SK-N-SH (cell line): Measurements from ENCODE around the gene DLGAP5. TPM values are rescaled to one million over a fixed set of nuclear protein-coding genes. Genes with fewer than 3 reads are reported as not detected.

Source experiments
- CTCF ChIA-PET: fragments of 300-600, 350-600 bp; formaldehyde crosslinking; extraction: SDS; loops from one replicate; lab custom pipeline; 2021; lab: Yijun Ruan, JAX
- POLR2A ChIA-PET: fragments of 350-600 bp; sonication (Branson Sonifier 250); formaldehyde crosslinking; extraction: SDS; loops from one replicate; lab custom pipeline; 2020; ENCODE audit warnings: antibody characterized with exemption, inconsistent platforms; lab: Yijun Ruan, JAX
- DNase-seq: peaks from one replicate; pipeline ENCODE4 v3.0.0; 2012
- H2AFZ ChIP-seq: fragments of 200-600 bp; sonication (generic); 2 replicates; pipeline ENCODE4 v1.8.1; 2016; ENCODE audit warnings: antibody characterized with exemption, mild to moderate bottlenecking, low read depth
- H3F3A ChIP-seq: fragments of 200-600 bp; sonication (generic); replicated peaks from 2 replicates; pipeline ENCODE3; 2016; ENCODE audit warnings: antibody characterized with exemption, mild to moderate bottlenecking; ENCODE audit not compliant: insufficient read depth
- H3K27ac ChIP-seq, 2 experiments: fragments of 200-500 bp in 1 of 2; fragments of 200-600 bp in 1 of 2; sonication (Bioruptor generic) in 1 of 2; sonication (generic), shearing (Covaris generic) in 1 of 2; 2 replicates each; pipeline versions ENCODE4 v1.5.1 to v1.6.1; 2014 to 2016; ENCODE audit warnings: low read depth in 2 of 2, inconsistent platforms in 1 of 2, low read length in 1 of 2, mild to moderate bottlenecking in 1 of 2, mixed read lengths in 1 of 2
- H3K27me3 ChIP-seq: fragments of 200-600 bp; sonication (generic), shearing (Covaris generic); 2 replicates; pipeline ENCODE4 v1.6.1; 2016; ENCODE audit warnings: mixed run types; ENCODE audit not compliant: insufficient read depth
- H3K36me3 ChIP-seq, 2 experiments: fragments of 200-500 bp in 1 of 2; fragments of 200-600 bp in 1 of 2; sonication (Bioruptor generic) in 1 of 2; sonication (generic) in 1 of 2; replicated peaks in 1 of 2; 2 replicates each; pipeline versions ENCODE3 to v1.5.1; 2014 to 2016; ENCODE audit warnings: low read length in 1 of 2, mild to moderate bottlenecking in 1 of 2; ENCODE audit not compliant: insufficient read depth in 2 of 2, control insufficient read depth in 1 of 2
- H3K4me1 ChIP-seq, 2 experiments: fragments of 200-500 bp in 1 of 2; fragments of 200-600 bp in 1 of 2; sonication (Bioruptor generic) in 1 of 2; sonication (generic), shearing (Covaris generic) in 1 of 2; 2 replicates each; pipeline versions ENCODE4 v1.5.1 to v1.6.1; 2014 to 2016; ENCODE audit warnings: low read depth in 1 of 2, low read length in 1 of 2, mixed run types in 1 of 2; ENCODE audit not compliant: insufficient read depth in 2 of 2, control insufficient read depth in 1 of 2
- H3K4me2 ChIP-seq: fragments of 200-600 bp; sonication (generic), shearing (Covaris generic); 2 replicates; pipeline ENCODE4 v1.6.1; 2017; ENCODE audit warnings: mixed run types
- H3K4me3 ChIP-seq, 2 experiments: fragments of 200-500 bp in 1 of 2; fragments of 200-600 bp in 1 of 2; sonication (Bioruptor generic) in 1 of 2; sonication (generic), shearing (Covaris generic) in 1 of 2; 2 replicates each; pipeline versions ENCODE4 v1.5.1 to v1.8.1; 2014 to 2016; ENCODE audit warnings: low read depth in 2 of 2, inconsistent platforms in 1 of 2, low read length in 1 of 2, mild to moderate bottlenecking in 1 of 2, mixed read lengths in 1 of 2, moderate library complexity in 1 of 2
- H3K79me2 ChIP-seq: fragments of 200-600 bp; sonication (generic); 2 replicates; pipeline ENCODE4 v1.8.1; 2017; ENCODE audit warnings: mild to moderate bottlenecking; ENCODE audit not compliant: insufficient read depth
- H3K9ac ChIP-seq: fragments of 200-600 bp; sonication (generic); 2 replicates; pipeline ENCODE4 v1.6.1; 2017; ENCODE audit warnings: mixed run types
- H3K9me2 ChIP-seq: fragments of 200-600 bp; sonication (generic); 2 replicates; pipeline ENCODE4 v1.6.1; 2017; ENCODE audit warnings: mixed run types
- H3K9me3 ChIP-seq: fragments of 200-600 bp; sonication (generic); 2 replicates; pipeline ENCODE4 v1.6.1; 2017; ENCODE audit warnings: mixed run types, mild to moderate bottlenecking, moderate library complexity
- H4K20me1 ChIP-seq: fragments of 200-600 bp; sonication (generic); 2 replicates; pipeline ENCODE4 v1.6.1; 2017; ENCODE audit warnings: mild to moderate bottlenecking, mixed run types; ENCODE audit not compliant: insufficient read depth
- EP300 ChIP-seq, 2 experiments: IDR thresholded peaks; 2 replicates each; pipeline versions ENCODE4 v1.4.0 to v1.6.1; 2012; ENCODE audit warnings: borderline replicate concordance in 1 of 2, low read depth in 1 of 2, low read length in 1 of 2
- FOXJ3 ChIP-seq: sonication (generic); formaldehyde crosslinking; IDR thresholded peaks from 2 replicates; pipeline ENCODE4 v1.5.1; 2020; ENCODE audit warnings: mild to moderate bottlenecking, missing genetic modification reagents
- JUND ChIP-seq: IDR thresholded peaks from 2 replicates; pipeline ENCODE4 v1.4.0; 2012
- MEF2A ChIP-seq: IDR thresholded peaks from 2 replicates; pipeline ENCODE4 v1.4.0; 2012; ENCODE audit warnings: low read depth, borderline replicate concordance
- MXI1 ChIP-seq: IDR thresholded peaks from 2 replicates; pipeline ENCODE4 v1.6.1; 2012; ENCODE audit warnings: mild to moderate bottlenecking, low read depth, low read length, improper control_type of control experiment
- POLR2AphosphoS5 ChIP-seq: IDR thresholded peaks from 2 replicates; pipeline ENCODE4 v1.6.1; 2012; ENCODE audit warnings: low read depth, low read length
- RAD21 ChIP-seq: IDR thresholded peaks from 2 replicates; pipeline ENCODE4 v1.6.1; 2012; ENCODE audit warnings: mild to moderate bottlenecking, low read length
- RCOR1 ChIP-seq: fragments of 150-350 bp; IDR thresholded peaks from 2 replicates; pipeline ENCODE4 v1.6.1; 2017; ENCODE audit warnings: antibody characterized with exemption, low read length
- RFX5 ChIP-seq: IDR thresholded peaks from 2 replicates; pipeline ENCODE4 v1.6.1; 2012; ENCODE audit warnings: mild to moderate bottlenecking, improper control_type of control experiment, low read length
- RXRA ChIP-seq: IDR thresholded peaks from 2 replicates; pipeline ENCODE4 v1.4.0; 2012; ENCODE audit warnings: low read depth, mild to moderate bottlenecking, borderline replicate concordance
- TEAD4 ChIP-seq: IDR thresholded peaks from 2 replicates; pipeline ENCODE4 v1.4.0; 2012; ENCODE audit warnings: mild to moderate bottlenecking, borderline replicate concordance; ENCODE audit not compliant: insufficient read depth
- ZBTB33 ChIP-seq: IDR thresholded peaks from 2 replicates; pipeline ENCODE4 v1.4.0; 2012; ENCODE audit warnings: low read depth, borderline replicate concordance
- polyA plus RNA-seq, 3 experiments: library from polyadenylated mRNA; depleted of rRNA; stranded (reverse); fragments of >200 nt; gene quantifications; 2 replicates each; pipeline ENCODE4 v1.2.3, GENCODE V29; 2012
- TF ChIP-seq, protein P1 (sequence below): IDR thresholded peaks from 2 replicates; pipeline ENCODE4 v1.4.0; 2012; ENCODE audit warnings: low read depth, borderline replicate concordance
- TF ChIP-seq, protein P2 (sequence below): IDR thresholded peaks from 2 replicates; pipeline ENCODE4 v1.4.0; 2012; ENCODE audit warnings: low read depth
- TF ChIP-seq, protein P3 (sequence below): IDR thresholded peaks from 2 replicates; pipeline ENCODE4 v1.6.1; 2012; ENCODE audit warnings: mild to moderate bottlenecking, low read depth, low read length, moderate library complexity

DLGAP5 gene
- polyA plus RNA-seq, 1 of the 3 experiments (the other 2 are of a cell fraction), result 6.4 TPM

- CTCF ChIA-PET, result no interaction called here
Observed at GRCh38 chr14:55221968-55222367, 30.6 kb upstream of the DLGAP5 start.

More at GRCh38 chr14:55221968-55222367, 30.6 kb upstream of the DLGAP5 start:
- no peak for TF ChIP-seq ZBTB33
- TF ChIP-seq JUND, result no peak
- no peak for TF ChIP-seq EP300 (IDR thresholded peaks at IDR 0.05; ENCODE audit: borderline replicate concordance in 1 of 2, low read depth in 1 of 2, low read length in 1 of 2)
- TF ChIP-seq RCOR1, result no peak
- TF ChIP-seq POLR2AphosphoS5, result no peak
- no peak for TF ChIP-seq TEAD4
- no peak for TF ChIP-seq MEF2A
- TF ChIP-seq, protein P1, sequence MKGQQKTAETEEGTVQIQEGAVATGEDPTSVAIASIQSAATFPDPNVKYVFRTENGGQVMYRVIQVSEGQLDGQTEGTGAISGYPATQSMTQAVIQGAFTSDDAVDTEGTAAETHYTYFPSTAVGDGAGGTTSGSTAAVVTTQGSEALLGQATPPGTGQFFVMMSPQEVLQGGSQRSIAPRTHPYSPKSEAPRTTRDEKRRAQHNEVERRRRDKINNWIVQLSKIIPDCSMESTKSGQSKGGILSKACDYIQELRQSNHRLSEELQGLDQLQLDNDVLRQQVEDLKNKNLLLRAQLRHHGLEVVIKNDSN, result no peak
- TF ChIP-seq, protein P2, sequence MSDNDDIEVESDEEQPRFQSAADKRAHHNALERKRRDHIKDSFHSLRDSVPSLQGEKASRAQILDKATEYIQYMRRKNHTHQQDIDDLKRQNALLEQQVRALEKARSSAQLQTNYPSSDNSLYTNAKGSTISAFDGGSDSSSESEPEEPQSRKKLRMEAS, result no peak
- no peak for TF ChIP-seq RAD21
- TF ChIP-seq RXRA, result no peak
- TF ChIP-seq FOXJ3, result no peak
- no peak for TF ChIP-seq MXI1
- TF ChIP-seq, protein P3, sequence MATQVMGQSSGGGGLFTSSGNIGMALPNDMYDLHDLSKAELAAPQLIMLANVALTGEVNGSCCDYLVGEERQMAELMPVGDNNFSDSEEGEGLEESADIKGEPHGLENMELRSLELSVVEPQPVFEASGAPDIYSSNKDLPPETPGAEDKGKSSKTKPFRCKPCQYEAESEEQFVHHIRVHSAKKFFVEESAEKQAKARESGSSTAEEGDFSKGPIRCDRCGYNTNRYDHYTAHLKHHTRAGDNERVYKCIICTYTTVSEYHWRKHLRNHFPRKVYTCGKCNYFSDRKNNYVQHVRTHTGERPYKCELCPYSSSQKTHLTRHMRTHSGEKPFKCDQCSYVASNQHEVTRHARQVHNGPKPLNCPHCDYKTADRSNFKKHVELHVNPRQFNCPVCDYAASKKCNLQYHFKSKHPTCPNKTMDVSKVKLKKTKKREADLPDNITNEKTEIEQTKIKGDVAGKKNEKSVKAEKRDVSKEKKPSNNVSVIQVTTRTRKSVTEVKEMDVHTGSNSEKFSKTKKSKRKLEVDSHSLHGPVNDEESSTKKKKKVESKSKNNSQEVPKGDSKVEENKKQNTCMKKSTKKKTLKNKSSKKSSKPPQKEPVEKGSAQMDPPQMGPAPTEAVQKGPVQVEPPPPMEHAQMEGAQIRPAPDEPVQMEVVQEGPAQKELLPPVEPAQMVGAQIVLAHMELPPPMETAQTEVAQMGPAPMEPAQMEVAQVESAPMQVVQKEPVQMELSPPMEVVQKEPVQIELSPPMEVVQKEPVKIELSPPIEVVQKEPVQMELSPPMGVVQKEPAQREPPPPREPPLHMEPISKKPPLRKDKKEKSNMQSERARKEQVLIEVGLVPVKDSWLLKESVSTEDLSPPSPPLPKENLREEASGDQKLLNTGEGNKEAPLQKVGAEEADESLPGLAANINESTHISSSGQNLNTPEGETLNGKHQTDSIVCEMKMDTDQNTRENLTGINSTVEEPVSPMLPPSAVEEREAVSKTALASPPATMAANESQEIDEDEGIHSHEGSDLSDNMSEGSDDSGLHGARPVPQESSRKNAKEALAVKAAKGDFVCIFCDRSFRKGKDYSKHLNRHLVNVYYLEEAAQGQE, result no peak
- no peak for TF ChIP-seq RFX5
- TF ChIP-seq, all 33 proteins: peak for 0
- Histone ChIP-seq H3F3A (no peaks in the 10 kb centered on the region), H3K9me2 (no peaks in the 10 kb centered on the region), H3K27me3 (no peaks in the 10 kb centered on the region), H3K36me3 (no peaks in the 10 kb centered on the region), H3K4me2 (no peak overlapping the region), H3K4me3 (no peak overlapping the region), H3K4me1 (no peaks in the 10 kb centered on the region), H3K9me3 (0 out of 2 replicates have a peak, but pooled peaks cover 3% of the 10 kb centered on the region), H3K27ac (no peak overlapping the region), H2AFZ (no peak overlapping the region), H3K79me2 (no peaks in the 10 kb centered on the region), H3K9ac (no peak overlapping the region), H4K20me1 (no peaks in the 10 kb centered on the region)
- POLR2A ChIA-PET, result no interaction called here
- no peak for DNase-seq
